ENCODE results near the gene SLC35F1. TPM values are rescaled to one million over a fixed set of nuclear protein-coding genes. Genes with fewer than 3 reads are reported as not detected.

The SLC35F1 gene
- total RNA-seq, 1 donor from 2014 or later = not detected

GRCh38 chr6:118097576-118097975, 190.5 kb downstream of the SLC35F1 start:
- TF ChIP-seq CTCF (conservative IDR thresholded peaks at IDR 0.05; ENCODE audit: low read depth, low read length) = no peak
- H3K4me3 ChIP-seq (ENCODE audit: low read depth, low read length) = no peak overlapping the region
- DNase-seq (ENCODE audit: low read depth) = no peak

GRCh38 chr6:118100717-118101116, 193.7 kb downstream of the SLC35F1 start:
- no peak for DNase-seq (ENCODE audit: low read depth)
- no peak overlapping the region for H3K4me3 ChIP-seq (ENCODE audit: low read depth, low read length)
- TF ChIP-seq CTCF (conservative IDR thresholded peaks at IDR 0.05; ENCODE audit: low read depth, low read length) = no peak

- DNase-seq (ENCODE audit: low read depth) = no peak
- TF ChIP-seq CTCF (conservative IDR thresholded peaks at IDR 0.05; ENCODE audit: low read depth, low read length) = no peak
- H3K4me3 ChIP-seq (ENCODE audit: low read depth, low read length) = no peak overlapping the region
Measured at GRCh38 chr6:118101220-118101619, 194.2 kb downstream of the SLC35F1 start.

- DNase-seq (ENCODE audit: low read depth) = no peak
- no peak for TF ChIP-seq CTCF (conservative IDR thresholded peaks at IDR 0.05; ENCODE audit: low read depth, low read length)
- no peak overlapping the region for H3K4me3 ChIP-seq (ENCODE audit: low read depth, low read length)
Measured at GRCh38 chr6:118101831-118102345, 194.8 kb downstream of the SLC35F1 start.

- no peak for TF ChIP-seq CTCF (conservative IDR thresholded peaks at IDR 0.05; ENCODE audit: low read depth, low read length)
- H3K4me3 ChIP-seq (ENCODE audit: low read depth, low read length) = no peak overlapping the region
- DNase-seq (ENCODE audit: low read depth) = no peak
Measured at GRCh38 chr6:118102401-118102800, 195.3 kb downstream of the SLC35F1 start.

- no peak for DNase-seq (ENCODE audit: low read depth)
- no peak for TF ChIP-seq CTCF (conservative IDR thresholded peaks at IDR 0.05; ENCODE audit: low read depth, low read length)
- no peak overlapping the region for H3K4me3 ChIP-seq (ENCODE audit: low read depth, low read length)
Measured at GRCh38 chr6:118103381-118104146, 196.5 kb downstream of the SLC35F1 start.

Data from epithelial cell of proximal tubule (primary cell).